ENCODE results near the gene EIF3F.
"Not testable (repeated sequence)": the region's sequence is repeated elsewhere in the genome, so short reads cannot be mapped to it uniquely, and the experiment has no call there.

Gene EIF3F

GRCh38 chr11:7986768-7987559, at the start of gene EIF3F:
TSS of gene EIF3F (plus strand) at chr11:7987337. CDS start at chr11:7987353, 16 bp downstream.
- peak; percentile 87 to 90 for DNase-seq

GRCh38 chr11:7941146-7941545, 46.0 kb upstream of the EIF3F start:
- no peak for DNase-seq

- DNase-seq, result no peak
These were observed 45.5 kb upstream of the EIF3F start, which contains the start of gene OR10A3 for GRCh38 chr11:7941608-7942007. TSS of gene OR10A3 (minus strand) at chr11:7941708. CDS start at chr11:7939520, 2,188 bp downstream.

GRCh38 chr11:7944123-7944522, 43.0 kb upstream of the EIF3F start:
- DNase-seq, result no peak

- no peak for DNase-seq
These were observed 37.2 kb upstream of the EIF3F start for GRCh38 chr11:7949934-7950333.

GRCh38 chr11:7955191-7955590, 31.9 kb upstream of the EIF3F start:
- DNase-seq, result no peak

GRCh38 chr11:7964261-7964660, 22.9 kb upstream of the EIF3F start:
- no peak for DNase-seq

GRCh38 chr11:7964873-7965272, 22.3 kb upstream of the EIF3F start:
- no peak for DNase-seq

GRCh38 chr11:7965386-7965785, 21.8 kb upstream of the EIF3F start, which contains the start of gene NLRP10:
TSS of gene NLRP10 (minus strand) at chr11:7965447. CDS start at chr11:7963495, 1,952 bp downstream.
- no peak for DNase-seq

GRCh38 chr11:7967097-7967496, 20.0 kb upstream of the EIF3F start:
- no peak for DNase-seq

GRCh38 chr11:7967826-7968225, 19.3 kb upstream of the EIF3F start:
- DNase-seq, result no peak

- DNase-seq, result no peak
These were observed 18.5 kb upstream of the EIF3F start for GRCh38 chr11:7968686-7969085.

- DNase-seq, result no peak
These were observed 17.1 kb upstream of the EIF3F start for GRCh38 chr11:7969756-7970646.

- DNase-seq, result no peak
These were observed 15.3 kb upstream of the EIF3F start for GRCh38 chr11:7971846-7972245.

- DNase-seq, result no peak
These were observed 14.1 kb upstream of the EIF3F start for GRCh38 chr11:7973011-7973410.

GRCh38 chr11:7974668-7975067, 12.5 kb upstream of the EIF3F start:
- no peak for DNase-seq

GRCh38 chr11:7977232-7977917, 9.8 kb upstream of the EIF3F start:
- no peak for DNase-seq

GRCh38 chr11:7981619-7982157, 5.4 kb upstream of the EIF3F start:
- no peak for DNase-seq

GRCh38 chr11:7982582-7983119, 4.5 kb upstream of the EIF3F start:
- no peak for DNase-seq

- no peak for DNase-seq
These were observed 3.1 kb upstream of the EIF3F start for GRCh38 chr11:7983832-7984590.

- not testable (repeated sequence) for DNase-seq
These were observed 385 bp downstream of the EIF3F start for GRCh38 chr11:7987560-7987883.
